GM21381 (cell line): ENCODE data around the gene CCDC85C.

ENCODE experiments used
- ATAC-seq: cut with Tn5 transposase; IDR thresholded peaks from one replicate; pipeline ENCODE4 v1.9.1; 2021; ENCODE audit warnings: mild to moderate bottlenecking, moderate library complexity; ENCODE audit not compliant: unreplicated experiment

CCDC85C gene

DNA sequence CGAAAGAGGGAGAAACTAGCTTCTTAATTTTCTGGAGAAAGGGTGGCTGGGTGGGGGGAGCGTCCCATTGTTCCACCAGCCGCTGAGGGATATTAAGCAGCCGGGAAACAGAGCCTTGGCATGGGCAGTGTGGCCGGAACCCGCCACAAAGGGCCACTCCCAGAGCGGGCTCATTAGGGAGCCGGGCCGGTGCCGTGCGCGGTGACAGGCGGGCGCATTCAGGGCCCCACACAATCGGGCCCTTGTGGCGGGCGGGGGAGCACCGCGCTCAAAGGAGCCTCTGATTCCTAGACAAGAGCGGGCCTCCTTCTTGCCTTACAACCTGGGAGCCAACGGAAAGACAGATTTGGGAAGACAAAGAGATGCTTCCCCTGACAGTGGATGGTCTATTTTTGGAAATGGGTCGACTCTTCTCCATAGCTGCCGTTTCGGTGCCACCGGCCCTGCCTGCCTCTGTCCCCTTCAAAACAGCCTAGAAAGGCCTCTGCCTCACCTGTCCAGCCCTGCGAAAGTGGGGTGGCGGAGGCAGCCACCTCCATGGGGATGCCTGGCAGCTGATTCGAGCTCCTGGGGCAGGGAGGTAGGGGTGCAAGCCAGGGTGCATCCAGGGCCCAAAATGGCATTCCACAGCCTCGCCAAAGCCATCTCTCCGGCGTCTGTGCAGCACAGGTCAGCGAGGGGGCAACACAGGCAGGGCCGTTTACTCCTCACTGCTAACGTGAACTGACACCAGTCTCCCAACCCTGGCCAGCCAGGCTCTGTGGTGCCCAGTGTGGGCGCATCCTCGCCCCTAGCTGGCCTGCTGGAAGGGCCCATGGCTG is 10.9 kb downstream of the CCDC85C start:
- ATAC-seq = no peak

DNA sequence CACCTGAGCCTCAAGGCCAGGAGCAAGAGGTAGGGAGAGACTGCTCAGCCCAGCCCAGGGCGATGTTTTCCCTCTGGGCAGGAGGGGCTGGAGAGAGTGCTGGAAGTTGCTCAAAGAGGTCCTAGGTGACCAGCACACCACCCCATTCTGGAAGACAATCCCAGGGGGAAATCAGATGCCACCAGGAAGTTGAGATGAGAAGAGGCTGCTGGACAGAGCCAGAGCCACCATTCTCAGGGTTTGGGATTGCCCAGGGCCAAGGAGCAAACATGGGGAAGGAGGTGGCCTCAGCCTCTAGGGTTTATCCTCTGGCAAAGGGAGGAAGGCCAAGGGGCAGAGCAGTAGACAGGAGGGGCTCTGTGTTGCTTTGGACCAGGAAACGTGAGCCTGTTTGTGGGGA is 11.6 kb downstream of the CCDC85C start:
- no peak for ATAC-seq

DNA sequence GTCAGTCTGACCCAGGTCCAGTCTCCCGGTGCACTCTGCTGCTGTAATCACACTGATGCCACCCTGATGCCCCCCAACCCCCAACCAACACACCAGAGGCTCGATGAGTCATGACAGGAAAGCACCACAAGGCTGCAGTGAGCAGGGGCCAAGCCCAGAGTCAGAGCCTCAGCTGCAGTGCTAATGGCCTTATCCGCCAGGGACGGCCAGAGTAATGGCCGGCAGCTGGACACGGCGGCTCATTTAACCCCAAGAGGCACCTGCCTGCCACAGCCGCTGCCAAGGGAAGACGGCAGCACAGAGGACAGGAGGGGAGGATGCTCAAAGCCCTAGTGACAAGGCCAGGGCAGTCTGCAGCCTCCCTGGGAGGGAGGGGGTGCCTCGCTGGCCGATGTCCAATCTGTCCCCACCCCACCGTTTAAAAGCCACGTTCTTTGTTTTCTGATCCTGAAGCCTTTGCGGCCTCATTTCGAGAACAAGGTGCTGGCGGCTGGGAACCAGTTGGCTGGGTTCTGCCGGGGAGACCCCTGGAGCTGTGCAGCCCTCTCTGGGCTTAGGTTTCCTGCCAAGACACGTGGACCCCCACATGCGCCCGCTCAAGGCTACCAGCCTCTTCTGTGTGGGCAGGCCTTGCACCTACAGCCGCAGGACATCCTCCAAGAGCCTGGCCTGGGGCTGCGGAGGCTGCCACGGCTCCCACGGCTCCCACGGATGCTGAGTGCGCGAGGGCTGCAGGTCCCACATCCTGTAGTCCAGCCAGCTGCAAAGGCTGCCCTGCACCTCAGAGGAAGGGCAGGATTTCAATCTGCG is 13.1 kb downstream of the CCDC85C start:
- ATAC-seq = no peak

DNA sequence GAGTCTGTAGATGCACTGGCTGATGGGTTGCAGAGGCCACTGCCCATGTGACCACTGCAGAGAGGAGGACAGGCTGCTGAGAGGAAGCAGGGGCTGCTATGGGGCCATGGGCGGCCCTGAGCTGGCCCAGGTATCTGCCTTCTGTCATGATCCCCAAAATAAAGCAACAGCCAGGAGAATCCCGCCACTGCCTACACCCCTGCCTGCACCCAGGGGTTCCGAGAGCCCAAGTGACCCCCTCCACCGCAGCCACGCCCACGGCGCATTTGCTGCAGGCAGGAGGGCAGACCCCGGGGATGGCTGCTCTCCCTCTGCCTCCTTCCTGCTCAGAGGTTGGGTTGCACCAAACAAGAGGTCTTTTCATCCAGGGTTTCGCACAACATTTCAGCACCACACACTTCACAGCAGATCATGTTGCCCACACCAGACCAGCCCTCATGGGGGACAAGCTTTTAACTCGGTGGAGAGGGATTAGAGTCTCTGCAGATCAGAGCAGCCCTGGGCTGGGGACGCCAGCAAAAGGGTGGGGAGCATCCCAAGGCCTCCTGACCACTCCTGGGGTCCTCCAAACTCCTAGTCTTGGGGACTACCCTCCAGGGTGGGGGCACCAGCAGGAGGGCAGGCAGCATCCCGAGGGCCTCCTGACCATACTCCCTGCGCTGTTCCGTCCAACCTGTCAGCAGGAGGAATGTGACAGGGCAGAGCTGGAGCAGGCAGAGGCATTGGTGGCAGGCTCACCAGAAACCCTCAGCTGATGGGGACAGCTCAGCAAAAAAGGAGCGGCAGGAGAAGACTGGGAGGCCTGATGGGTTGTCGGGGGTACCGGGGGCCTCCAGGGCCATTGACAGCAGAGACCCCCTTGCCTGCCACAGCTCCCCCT is 14.1 kb downstream of the CCDC85C start:
- ATAC-seq = no peak

DNA sequence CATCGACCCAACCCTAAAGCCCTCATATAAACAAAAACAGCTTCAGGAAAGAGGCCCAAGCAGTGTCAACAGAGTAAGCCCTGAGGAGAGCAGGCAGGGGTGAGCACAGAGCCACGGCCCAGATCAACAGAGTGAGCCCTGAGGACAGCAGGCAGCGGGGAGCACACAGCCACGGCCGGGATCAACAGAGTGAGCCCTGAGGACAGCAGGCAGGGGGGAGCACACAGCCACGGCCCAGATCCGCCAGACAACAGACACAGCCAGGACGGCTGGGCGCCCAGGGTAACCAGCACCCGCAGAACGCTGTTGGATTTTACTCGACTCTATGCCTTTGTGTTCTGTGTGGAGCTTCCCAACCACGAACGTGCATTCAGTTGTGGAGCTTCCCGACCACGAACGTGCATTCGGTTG is 15.0 kb downstream of the CCDC85C start:
- no peak for ATAC-seq

DNA sequence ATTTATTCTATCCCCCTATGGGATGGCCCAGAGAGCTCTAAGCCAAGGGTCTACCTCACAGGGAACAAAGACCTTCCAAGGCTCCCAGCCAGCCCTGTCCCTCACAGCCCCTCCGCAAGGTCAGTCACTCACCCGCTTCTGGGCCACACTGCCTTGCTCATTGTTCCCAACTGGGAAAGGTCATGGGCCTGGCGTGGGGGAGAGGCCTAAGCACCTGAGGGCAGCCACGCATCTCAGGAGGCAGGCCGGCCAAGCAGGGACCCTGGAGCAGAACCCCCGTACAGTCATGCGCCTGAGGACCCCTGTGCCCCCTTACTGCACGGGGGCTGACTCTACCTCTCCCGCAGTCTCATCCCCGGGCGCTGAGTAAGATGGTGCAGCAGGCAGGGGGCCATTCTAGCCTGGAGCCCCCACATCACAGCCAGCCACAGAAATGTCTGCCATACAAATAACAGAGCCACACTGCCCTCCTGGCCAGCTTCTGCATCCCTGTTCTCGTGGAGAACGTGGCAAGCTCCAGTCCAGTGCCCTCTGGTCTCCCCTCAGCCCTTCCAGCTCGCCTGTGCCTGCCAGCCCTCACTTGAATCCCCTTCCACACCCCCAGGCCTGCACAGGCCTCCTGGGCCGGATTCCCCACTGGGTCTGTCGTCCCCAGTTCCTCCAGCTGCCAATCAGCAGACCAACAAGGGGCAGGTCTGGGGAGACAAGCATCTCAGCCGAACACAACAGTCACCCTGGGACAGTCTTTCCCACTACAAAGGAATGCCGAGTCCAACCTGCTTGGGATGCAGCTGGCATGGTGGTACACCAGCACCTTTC is 16.3 kb downstream of the CCDC85C start:
- no peak for ATAC-seq

DNA sequence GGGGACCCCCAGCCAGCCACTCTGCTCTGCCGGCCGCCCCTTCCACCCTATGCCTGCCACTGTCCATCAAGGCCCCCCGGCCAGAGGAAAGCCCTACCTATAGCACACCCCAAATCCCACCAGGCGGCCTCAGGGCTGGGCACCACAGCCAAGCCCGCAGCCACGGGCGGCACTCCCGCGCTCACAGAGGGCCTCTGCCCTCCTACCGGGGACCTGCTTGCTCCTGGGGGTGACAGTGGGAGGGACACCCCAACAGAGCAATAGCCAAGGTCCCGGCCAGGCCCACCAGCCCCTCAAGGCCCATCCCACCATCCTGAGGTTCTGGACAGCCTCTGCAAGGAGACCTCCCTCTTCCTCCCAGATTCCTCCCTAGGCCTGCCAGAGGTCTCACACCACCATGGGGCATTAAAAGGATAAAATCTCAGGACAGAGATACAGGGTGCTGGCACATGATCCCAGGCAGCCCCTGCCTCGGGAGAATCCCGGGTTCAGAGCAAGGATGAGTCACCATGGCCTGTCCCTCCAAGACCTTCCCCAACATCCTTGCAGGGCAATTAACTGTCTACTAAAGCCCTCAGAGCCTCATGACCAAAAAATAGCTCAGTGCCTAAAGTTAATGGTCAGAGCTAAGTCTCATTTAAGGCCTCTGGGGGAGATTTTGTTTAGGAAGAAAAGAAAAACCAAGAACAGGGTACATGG is 17.1 kb downstream of the CCDC85C start:
- no peak for ATAC-seq

DNA sequence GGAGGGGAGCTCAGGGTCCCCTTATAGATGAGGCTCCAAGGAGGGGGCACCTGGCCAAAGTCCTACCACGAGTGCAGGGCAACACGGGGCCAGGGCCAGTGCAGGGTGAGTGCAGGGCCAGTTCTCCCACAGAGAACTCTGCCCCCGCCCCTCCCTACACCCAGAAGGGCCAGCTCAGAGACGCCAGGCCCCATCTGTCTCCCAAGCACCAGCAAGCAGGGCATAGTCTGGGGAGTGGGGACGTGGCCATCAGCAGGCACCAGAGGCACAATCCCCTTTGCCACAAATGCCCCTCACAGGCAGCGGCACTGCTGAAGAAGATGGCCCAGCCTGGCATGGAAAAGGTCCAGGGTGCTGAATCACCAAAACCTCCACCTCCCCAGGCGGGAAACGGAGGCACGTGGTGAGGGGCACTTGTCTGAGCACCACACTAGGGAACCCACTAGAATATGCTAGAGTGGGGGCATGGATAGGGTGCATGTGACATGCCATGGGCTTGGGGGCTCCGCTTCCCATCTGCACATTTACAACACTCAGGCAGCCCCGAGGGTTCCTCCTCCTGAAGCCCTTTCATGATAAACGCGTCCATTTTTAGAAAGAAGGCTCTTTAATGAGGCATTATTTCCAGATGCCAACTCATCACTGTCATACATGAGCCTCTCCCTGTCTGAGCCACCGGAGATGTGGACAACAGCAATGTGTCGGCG is 17.8 kb downstream of the CCDC85C start:
- ATAC-seq = no peak

DNA sequence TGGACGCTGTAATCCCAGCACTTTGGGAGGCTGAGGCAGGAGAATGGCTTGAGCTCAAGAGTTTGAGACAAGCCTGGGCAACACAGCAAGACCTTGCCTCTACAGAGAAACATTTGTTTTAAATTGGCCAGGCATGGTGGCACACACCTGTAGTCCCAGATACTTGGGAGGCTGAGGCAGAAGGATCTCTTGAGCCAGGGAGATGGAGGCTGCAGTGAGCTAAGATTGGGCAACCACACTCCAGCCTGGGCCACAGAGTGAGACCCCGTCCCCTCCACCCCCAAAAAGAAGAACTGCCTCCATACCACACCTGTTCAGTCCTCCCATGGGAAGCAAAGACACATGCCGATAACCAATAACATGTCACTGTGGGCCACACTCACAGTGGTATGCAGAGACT is 19.2 kb downstream of the CCDC85C start:
- no peak for ATAC-seq

DNA sequence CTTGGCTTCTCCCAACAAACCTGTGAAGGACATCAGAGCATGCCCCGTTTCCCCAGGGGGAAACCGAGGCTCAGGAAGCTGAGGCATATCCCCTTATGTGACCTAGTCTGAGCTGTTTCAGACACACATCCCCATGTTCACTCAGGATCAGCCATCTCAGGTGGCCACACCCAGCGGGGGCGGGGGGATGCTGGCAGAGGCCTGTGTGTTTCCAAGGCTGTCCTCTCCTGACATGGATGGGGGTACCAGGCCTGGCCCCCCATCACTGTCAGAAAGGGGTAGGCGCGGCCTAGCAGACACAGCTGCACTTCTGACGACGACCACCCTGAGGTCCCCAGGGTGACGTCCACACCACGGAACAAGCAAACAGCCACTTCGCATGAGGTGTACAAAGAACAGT is 22.1 kb downstream of the CCDC85C start:
- no peak for ATAC-seq

DNA sequence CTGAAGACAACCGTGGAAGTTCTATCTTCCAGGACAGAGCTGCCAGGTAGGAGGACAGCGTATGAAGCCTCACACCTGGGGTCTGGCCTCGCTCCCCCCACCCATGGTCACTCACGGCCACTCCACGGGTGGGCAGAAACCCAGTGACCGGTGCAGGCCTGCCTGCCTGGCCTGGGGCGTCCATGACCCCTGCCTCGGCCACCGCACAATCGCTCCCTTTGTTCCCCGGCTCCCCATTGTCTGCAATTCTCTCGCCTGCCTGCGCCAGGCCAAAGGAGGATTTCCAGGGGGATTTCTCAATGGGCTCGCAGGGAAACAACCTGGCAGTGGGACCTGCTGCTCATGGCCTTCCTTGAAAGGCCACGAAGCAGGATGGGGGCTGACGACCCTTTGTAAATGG is 22.6 kb downstream of the CCDC85C start:
- no peak for ATAC-seq

DNA sequence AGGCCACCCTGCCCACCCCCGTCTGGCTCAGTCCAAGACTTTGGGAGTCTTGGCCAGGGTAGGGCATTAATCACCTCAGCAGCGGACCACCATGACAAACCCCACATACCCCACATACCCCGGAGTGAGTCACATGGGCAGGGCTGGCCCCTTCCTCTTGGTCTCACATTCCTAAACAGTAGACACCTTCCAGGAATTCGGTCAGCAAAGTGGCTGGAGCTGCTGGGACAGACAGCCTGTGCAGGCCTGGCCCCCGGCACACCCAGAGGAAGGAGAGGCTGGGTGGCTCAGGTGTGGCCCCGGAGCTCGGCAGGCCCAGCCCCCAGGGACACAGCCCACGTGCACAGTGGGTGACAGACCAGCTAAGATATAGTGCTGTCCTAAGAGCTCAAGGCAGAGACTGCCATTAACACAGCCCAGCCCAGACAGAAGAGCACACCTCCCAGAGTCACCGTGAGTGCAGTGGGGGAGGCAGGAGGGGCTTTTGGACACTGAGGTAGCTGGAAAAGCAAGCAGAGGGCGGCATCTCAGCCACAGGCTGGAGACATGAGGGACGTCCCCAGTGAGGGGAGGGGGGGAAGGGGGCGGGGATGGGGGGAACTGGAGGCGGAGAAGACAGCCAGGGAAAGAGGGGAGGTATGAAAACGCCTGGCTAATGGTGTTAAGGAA is 24.0 kb downstream of the CCDC85C start:
- no peak for ATAC-seq

DNA sequence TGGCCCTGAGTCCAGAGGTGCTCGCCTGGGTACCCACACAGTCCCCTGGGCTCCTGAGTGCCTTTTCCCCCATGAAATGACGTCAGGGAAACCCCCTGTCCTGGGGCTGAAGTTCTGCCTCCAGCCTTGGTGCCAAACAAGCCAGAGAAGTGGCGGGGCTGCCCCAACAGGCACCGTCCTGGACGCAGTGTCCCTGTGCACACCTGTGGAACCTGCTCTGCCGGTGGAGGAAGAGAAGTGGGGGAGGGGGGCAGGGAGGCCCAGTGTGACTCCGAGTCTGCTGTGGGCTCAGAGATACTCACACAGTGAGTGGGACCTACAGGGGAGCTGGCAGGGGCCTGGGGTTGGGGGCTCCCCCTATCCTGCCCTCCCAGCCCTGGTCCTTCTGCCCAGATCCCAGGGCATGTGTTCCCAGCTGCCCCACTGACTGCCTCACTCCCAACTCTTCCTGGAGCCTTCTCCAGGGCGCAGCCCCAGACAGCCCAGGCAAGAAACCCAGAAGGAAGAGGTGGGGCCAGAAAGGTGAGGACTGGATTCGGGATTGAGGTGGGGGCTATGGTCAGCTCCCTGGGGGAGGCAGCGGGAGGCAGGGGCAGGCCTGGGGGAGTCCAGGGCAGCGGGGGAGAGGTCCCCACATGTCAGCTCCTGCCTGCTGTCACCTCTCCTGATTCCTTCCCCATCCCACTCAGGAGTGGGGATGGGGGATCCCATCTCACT is 24.7 kb downstream of the CCDC85C start:
- ATAC-seq = no peak

DNA sequence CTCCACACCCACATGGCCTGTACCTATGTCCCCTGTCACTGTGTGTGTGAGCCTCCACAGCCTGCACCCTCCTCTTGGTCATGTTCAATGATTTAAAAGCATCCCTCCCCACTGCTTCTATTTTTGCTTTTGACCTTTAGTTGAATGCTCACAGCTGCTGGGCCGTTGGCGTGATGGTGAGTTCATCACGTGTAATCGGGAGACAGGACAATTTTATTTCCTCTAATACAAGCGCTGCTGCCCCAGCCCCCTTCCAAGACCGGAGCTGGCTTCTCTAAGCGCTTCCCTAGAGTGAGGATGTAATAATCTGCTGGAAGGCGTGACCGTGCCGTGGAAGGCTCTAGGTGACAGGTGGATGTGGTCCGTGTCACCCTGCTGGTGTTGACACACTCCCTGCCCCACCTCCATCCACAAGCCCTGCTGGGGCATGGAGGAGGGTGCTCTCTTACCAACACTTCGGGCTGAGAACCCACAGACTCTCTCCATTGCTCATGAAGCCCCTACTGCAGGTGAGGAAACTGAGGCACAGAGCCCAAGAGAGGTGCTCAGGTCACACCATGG is 25.4 kb downstream of the CCDC85C start:
- no peak for ATAC-seq

DNA sequence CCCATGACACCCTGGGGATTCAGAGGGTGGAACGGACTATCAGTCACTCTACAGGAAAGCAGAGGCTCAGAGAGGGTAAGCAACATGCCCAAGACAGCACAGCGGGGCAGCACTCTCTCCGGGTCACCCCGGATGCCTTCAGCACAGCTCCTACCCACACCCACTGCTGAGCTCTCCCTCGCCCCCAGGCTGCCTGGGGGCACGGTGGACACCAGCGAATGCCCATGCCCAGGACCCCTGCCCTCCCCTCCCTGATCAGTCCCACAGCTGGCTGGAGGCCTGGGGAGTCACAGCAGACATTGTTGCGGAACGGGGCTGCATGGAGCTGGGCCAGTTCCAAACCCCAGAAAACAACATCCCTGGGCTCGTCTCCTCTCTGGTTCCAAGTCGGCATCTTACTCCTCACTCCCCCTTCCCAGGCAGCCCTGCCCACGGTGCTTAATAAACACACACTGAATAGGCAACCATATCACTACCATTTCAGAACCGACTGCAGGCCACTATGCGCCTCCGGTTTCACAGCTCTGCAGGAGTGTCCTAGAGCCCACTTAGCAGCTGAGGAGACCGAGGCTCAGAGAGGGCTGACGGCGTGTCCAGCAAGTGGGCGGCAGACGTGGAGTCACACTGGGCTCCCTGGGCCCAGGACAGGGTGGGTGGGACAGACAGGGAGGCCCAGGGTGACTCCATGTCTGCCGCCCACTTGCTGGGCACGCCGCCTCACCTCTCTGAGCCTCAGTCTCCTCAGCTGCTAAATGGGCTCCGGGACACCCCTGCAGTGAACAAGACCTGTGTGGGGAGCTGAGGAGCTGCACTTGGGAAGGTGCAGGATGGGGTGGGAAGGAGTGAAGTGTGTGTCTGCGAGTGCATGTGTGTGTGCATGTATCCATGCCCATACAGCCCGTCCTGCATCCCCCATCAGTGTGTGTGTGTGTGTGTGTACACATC is 27.0 kb downstream of the CCDC85C start:
- no peak for ATAC-seq

DNA sequence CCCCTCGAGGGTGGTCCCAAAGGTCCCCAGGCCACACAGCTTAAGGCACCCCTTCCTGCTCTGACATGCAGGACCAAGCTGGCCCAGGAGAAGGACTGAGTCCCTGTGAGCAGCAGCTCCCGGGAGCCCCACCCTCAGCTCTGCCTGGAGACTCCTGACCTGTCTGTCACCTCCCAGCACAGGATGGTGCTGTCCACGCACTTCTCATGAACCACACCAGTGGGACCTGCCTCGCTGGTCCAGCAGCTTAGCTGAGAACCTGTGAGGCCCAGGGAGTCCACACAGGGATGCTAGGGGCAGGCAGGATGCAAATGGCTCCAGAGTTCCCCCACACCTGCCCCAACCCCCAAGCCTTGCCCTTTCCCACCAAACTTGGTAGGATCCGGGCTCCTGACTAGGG is 27.7 kb downstream of the CCDC85C start:
- ATAC-seq = no peak
